OCI-LY1 (cell line): ENCODE results near the gene GCK.

Experiments
- H2AFZ ChIP-seq: fragments of 200-600 bp; sonication (generic), shearing (Covaris generic); 2 replicates; pipeline ENCODE4 v1.6.0; 2014; ENCODE audit warnings: antibody characterized with exemption, mild to moderate bottlenecking, low read length
- H3F3A ChIP-seq: fragments of 200-600 bp; sonication (generic), shearing (Covaris generic); 2 replicates; pipeline ENCODE4 v1.6.0; 2014; ENCODE audit warnings: mild to moderate bottlenecking, antibody characterized with exemption, low read length, moderate library complexity; ENCODE audit not compliant: insufficient read depth
- H3K27ac ChIP-seq: fragments of 200-600 bp; sonication (generic); 2 replicates; pipeline ENCODE4 v1.5.1; 2014; ENCODE audit warnings: low read length, mixed run types, mild to moderate bottlenecking, low read depth; ENCODE audit not compliant: poor library complexity, severe bottlenecking
- H3K27me3 ChIP-seq: fragments of 200-600 bp; sonication (generic); 2 replicates; pipeline ENCODE4 v1.6.0; 2014; ENCODE audit warnings: antibody characterized with exemption, mild to moderate bottlenecking, low read length, moderate library complexity; ENCODE audit not compliant: insufficient read depth
- H3K36me3 ChIP-seq: fragments of 200-600 bp; sonication (generic); 2 replicates; pipeline ENCODE4 v1.6.1; 2014; ENCODE audit warnings: mild to moderate bottlenecking, antibody characterized with exemption, low read length, moderate library complexity, mixed read lengths; ENCODE audit not compliant: insufficient read depth
- H3K4me1 ChIP-seq: fragments of 200-600 bp; sonication (generic); 2 replicates; pipeline ENCODE4 v1.5.1; 2014; ENCODE audit warnings: mild to moderate bottlenecking, low read length, moderate library complexity; ENCODE audit not compliant: insufficient read depth, severe bottlenecking
- H3K4me2 ChIP-seq: fragments of 200-600 bp; sonication (generic), shearing (Covaris generic); 2 replicates; pipeline ENCODE4 v1.6.1; 2014; ENCODE audit warnings: low read length
- H3K4me3 ChIP-seq: fragments of 200-600 bp; sonication (generic); 2 replicates; pipeline ENCODE4 v1.5.1; 2014; ENCODE audit warnings: low read length, low read depth, mild to moderate bottlenecking, mixed read lengths; ENCODE audit not compliant: poor library complexity, severe bottlenecking
- H3K79me2 ChIP-seq: fragments of 200-600 bp; shearing (Covaris generic); 2 replicates; pipeline ENCODE4 v1.6.1; 2016; ENCODE audit warnings: mixed run types, low read length, mixed read lengths; ENCODE audit not compliant: insufficient read depth
- H3K9ac ChIP-seq: fragments of 200-600 bp; sonication (generic), shearing (Covaris generic); 2 replicates; pipeline ENCODE4 v1.6.1; 2014; ENCODE audit warnings: mild to moderate bottlenecking, low read length, mixed read lengths
- H3K9me2 ChIP-seq: fragments of 200-600 bp; sonication (generic), shearing (Covaris generic); 2 replicates; pipeline ENCODE4 v1.6.1; 2014; ENCODE audit warnings: low read depth, mild to moderate bottlenecking, low read length, mixed read lengths
- H3K9me3 ChIP-seq: fragments of 200-600 bp; shearing (Covaris generic); 2 replicates; pipeline ENCODE4 v1.6.1; 2014; ENCODE audit warnings: low read length, mixed read lengths
- H4K20me1 ChIP-seq: fragments of 200-600 bp; sonication (generic), shearing (Covaris generic); 2 replicates; pipeline ENCODE4 v1.6.0; 2016; ENCODE audit warnings: mild to moderate bottlenecking, low read length; ENCODE audit not compliant: insufficient read depth
- EZH2 ChIP-seq: fragments of 200-600 bp; sonication (generic), shearing (Covaris generic); IDR thresholded peaks from 2 replicates; pipeline ENCODE4 v1.8.0; 2017; ENCODE audit warnings: borderline replicate concordance, mixed run types, mild to moderate bottlenecking, antibody characterized with exemption, low read length, moderate library complexity, mixed read lengths
- TF ChIP-seq, protein P1 (sequence below): fragments of 200-600 bp; sonication (generic), shearing (Covaris generic); IDR thresholded peaks from 2 replicates; pipeline ENCODE4 v1.5.1; 2017; ENCODE audit warnings: mild to moderate bottlenecking, antibody characterized with exemption, low read length, moderate library complexity, mixed read lengths

Gene GCK

DNA sequence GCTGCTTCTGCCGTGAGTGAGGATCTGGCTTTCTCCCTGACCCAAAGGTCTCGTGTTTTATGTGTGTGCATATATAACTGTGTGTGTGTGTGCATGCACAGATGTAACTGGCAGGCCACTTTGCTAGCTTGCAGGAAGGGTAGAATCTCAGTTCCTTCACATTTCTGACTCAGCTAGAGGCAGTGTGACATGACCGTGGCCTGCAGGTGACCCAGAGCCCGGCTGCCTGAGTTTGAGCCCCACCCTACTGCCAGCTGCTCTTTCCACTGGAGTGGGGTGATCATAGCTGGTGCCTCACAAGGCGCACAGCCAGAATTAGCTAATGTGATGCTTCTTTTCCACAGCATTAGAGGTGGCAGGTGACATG is 38.8 kb downstream of the GCK start:
- Histone ChIP-seq H3K9me3 (no peaks in the 10 kb centered on the region), H2AFZ (no peak overlapping the region), H3K79me2 (no peaks in the 10 kb centered on the region), H4K20me1 (no peaks in the 10 kb centered on the region), H3K4me1 (no peaks in the 10 kb centered on the region), H3K4me3 (no peak overlapping the region), H3K4me2 (no peak overlapping the region), H3K36me3 (no peaks in the 10 kb centered on the region), H3K27me3 (no peaks in the 10 kb centered on the region), H3F3A (no peaks in the 10 kb centered on the region), H3K9me2 (no peaks in the 10 kb centered on the region), H3K27ac (no peak overlapping the region), H3K9ac (no peak overlapping the region)
- TF ChIP-seq, protein P1, sequence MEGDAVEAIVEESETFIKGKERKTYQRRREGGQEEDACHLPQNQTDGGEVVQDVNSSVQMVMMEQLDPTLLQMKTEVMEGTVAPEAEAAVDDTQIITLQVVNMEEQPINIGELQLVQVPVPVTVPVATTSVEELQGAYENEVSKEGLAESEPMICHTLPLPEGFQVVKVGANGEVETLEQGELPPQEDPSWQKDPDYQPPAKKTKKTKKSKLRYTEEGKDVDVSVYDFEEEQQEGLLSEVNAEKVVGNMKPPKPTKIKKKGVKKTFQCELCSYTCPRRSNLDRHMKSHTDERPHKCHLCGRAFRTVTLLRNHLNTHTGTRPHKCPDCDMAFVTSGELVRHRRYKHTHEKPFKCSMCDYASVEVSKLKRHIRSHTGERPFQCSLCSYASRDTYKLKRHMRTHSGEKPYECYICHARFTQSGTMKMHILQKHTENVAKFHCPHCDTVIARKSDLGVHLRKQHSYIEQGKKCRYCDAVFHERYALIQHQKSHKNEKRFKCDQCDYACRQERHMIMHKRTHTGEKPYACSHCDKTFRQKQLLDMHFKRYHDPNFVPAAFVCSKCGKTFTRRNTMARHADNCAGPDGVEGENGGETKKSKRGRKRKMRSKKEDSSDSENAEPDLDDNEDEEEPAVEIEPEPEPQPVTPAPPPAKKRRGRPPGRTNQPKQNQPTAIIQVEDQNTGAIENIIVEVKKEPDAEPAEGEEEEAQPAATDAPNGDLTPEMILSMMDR, result no peak
- no peak for TF ChIP-seq EZH2

DNA sequence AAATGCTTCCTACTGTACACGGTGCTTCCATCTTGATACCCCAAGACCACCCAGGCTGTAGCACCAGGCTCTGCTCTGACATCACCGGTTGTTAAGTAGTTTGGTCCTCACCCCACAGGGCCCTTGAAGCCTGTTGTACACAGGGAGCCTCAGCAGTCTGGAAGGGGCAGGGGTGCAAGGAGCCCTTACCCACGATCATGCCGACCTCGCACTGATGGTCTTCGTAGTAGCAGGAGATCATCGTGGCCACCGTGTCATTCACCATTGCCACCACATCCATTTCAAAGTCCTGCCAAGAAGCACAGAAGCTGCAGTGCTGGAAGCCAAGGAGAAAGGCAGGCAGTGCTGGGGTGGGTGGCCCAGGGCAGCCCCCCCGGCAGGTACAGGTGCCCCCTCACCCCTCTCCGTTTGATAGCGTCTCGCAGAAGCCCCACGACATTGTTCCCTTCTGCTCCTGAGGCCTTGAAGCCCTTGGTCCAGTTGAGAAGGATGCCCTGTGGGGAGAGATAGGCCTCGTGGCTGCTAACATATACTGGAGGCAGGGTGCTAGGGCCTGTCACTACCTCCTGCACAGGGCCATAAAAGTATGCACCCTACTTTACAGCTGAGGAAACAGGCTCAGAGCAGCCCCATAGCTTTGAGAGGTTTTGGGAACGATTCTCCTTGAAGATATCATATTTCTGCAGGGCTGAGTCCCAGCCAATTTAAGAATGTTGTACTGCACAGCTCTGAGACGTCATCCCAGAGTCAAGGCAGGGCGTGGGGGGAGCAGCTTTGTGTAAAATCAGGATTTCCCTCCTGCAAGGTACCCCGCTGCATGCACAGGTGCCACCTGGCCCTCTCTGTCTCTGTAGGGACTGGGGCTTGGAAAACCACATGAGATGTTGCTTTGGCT is 39.4 kb downstream of the GCK start:
- H3K4me2 ChIP-seq, result no peak overlapping the region
- no peaks in the 10 kb centered on the region for H4K20me1 ChIP-seq
- no peak overlapping the region for H3K4me3 ChIP-seq

DNA sequence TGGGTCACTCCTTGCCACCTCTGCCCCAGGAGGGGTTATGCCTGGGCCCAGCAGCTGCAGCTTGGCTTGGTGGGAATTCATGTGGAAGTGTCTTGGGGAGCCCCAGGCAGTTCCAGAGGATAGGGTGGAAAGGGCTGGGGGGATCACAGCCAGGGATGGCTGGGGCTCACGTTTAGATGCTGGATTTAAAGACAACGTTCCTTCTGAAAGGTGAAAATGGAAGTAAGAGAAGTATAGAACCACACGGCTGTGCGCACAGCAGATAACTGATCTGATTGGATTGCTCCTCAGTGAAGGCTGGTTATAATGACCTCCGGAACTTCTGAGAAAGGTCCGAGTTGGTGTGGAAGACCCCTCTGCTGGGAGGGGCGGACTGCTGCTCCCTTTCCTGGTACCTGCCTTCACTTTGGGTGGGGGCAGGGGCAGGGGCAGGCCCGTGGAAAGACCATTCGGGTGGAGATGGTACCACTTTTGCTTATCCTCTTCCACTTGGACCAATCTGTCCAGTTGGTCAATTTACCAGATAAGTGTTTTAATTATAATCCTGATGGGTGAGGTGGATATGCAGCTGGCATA is 40.2 kb downstream of the GCK start:
- Histone ChIP-seq H3K27ac (no peak overlapping the region), H2AFZ (no peak overlapping the region), H4K20me1 (no peaks in the 10 kb centered on the region), H3K4me2 (no peak overlapping the region), H3K27me3 (no peaks in the 10 kb centered on the region), H3K36me3 (no peaks in the 10 kb centered on the region), H3K4me3 (no peak overlapping the region), H3K9me3 (no peaks in the 10 kb centered on the region), H3K79me2 (no peaks in the 10 kb centered on the region), H3K4me1 (no peaks in the 10 kb centered on the region), H3K9ac (no peak overlapping the region), H3F3A (no peaks in the 10 kb centered on the region), H3K9me2 (no peaks in the 10 kb centered on the region)
- TF ChIP-seq, protein P1, result no peak

More for the DNA sequence above, 39.4 kb downstream of the GCK start:
- Histone ChIP-seq H3K36me3 (no peaks in the 10 kb centered on the region), H2AFZ (no peak overlapping the region), H3K27ac (no peak overlapping the region), H3K27me3 (no peaks in the 10 kb centered on the region), H3F3A (no peaks in the 10 kb centered on the region), H3K9me3 (no peaks in the 10 kb centered on the region), H3K9ac (no peak overlapping the region), H3K79me2 (no peaks in the 10 kb centered on the region), H3K9me2 (no peaks in the 10 kb centered on the region), H3K4me1 (no peaks in the 10 kb centered on the region)
- TF ChIP-seq, protein P1, result no peak
- TF ChIP-seq EZH2, result no peak
